Esophagus squamous epithelium (tissue), 5 donors: ENCODE results near the gene OR6Y1. TPM values are rescaled to one million over a fixed set of nuclear protein-coding genes. Genes with fewer than 3 reads are reported as not detected.

Experiments
- DNase-seq: peaks from one replicate; lab custom pipeline; 2025; lab: John Stamatoyannopoulos, UW
- H3K27ac ChIP-seq, 4 donors: fragments of 200-600 bp; sonication (generic); one replicate each; pipeline ENCODE4 v1.5.1; 2016 to 2019; ENCODE audit warnings: mild to moderate bottlenecking in 1 of 4
- H3K27me3 ChIP-seq, 4 donors: fragments of 200-600 bp; sonication (generic); 1 replicate in 3 of 4; 2 replicates in 1 of 4; pipeline versions ENCODE4 v1.5.1 to v1.6.0; 2017 to 2021; ENCODE audit warnings: antibody characterized with exemption in 1 of 4
- H3K36me3 ChIP-seq, 3 donors: fragments of 200-600 bp; sonication (generic); one replicate each; pipeline ENCODE4 v1.5.1; 2016 to 2019
- H3K4me1 ChIP-seq, 3 donors: fragments of 200-600 bp; sonication (generic); one replicate each; pipeline ENCODE4 v1.5.1; 2017 to 2019
- H3K4me3 ChIP-seq, 4 donors: fragments of 200-600 bp; sonication (generic); 1 replicate in 3 of 4; 2 replicates in 1 of 4; pipeline ENCODE4 v1.5.1; 2016 to 2019; ENCODE audit warnings: mild to moderate bottlenecking in 2 of 4, moderate library complexity in 1 of 4
- H3K9me3 ChIP-seq, 3 donors: fragments of 200-600 bp; sonication (generic); one replicate each; pipeline ENCODE4 v1.5.1; 2016 to 2019
- CTCF ChIP-seq, 6 experiments: fragments of 450-650 bp in 4 of 6; fragments of 200-600 bp in 2 of 6; sonication (generic) in 2 of 6; IDR thresholded peaks; one replicate each; pipeline ENCODE4 v1.5.1; 2016 to 2019; ENCODE audit warnings: antibody characterized with exemption in 6 of 6, mild to moderate bottlenecking in 4 of 6, moderate library complexity in 4 of 6
- POLR2A ChIP-seq, 4 donors: fragments of 450-650 bp; IDR thresholded peaks; one replicate each; pipeline ENCODE4 v1.6.1; 2017; ENCODE audit warnings: antibody characterized with exemption in 4 of 4, mild to moderate bottlenecking in 4 of 4, moderate library complexity in 3 of 4
- WGBS, 2 donors: methylation state at CpG; one replicate each; pipeline ENCODE4 v1.1.5; 2018; 5-methylcytosine and 5-hydroxymethylcytosine counted together
- intact Hi-C: fragments of 100-400 bp; cut with DNase I; formaldehyde crosslinking; loops from one replicate; pipeline ENCODE4 v1.15.0; 2022
- total RNA-seq, 4 donors: library from RNA; depleted of rRNA; stranded (reverse); fragments of >200 nt; gene quantifications; one replicate each; pipeline ENCODE4 v1.1.0, GENCODE V29; 2016
- donor health status: DM: yes; HTN: yes; CAD: no.

OR6Y1 gene
- total RNA-seq, 4 donors from 2014 or later: not detected

GRCh38 chr1:158577561-158577960 lies 23.4 kb upstream of the OR6Y1 start:
- no peaks in the 10 kb centered on the region for H3K36me3 ChIP-seq
- no peak overlapping the region for H3K4me3 ChIP-seq
- H3K27me3 ChIP-seq: no peaks in the 10 kb centered on the region
- WGBS, 2 donors: 86 to 92% methylated on average over 3 of the region's 3 CpGs
- intact Hi-C loops: no loop called here
- no peaks in the 10 kb centered on the region for H3K4me1 ChIP-seq
- no peak for TF ChIP-seq CTCF (IDR thresholded peaks at IDR 0.05)
- TF ChIP-seq POLR2A (IDR thresholded peaks at IDR 0.05): no peak
- H3K27ac ChIP-seq: no peak overlapping the region
- H3K9me3 ChIP-seq: no peaks in the 10 kb centered on the region
- DNase-seq: no peak

GRCh38 chr1:158572226-158572625 lies 18.0 kb upstream of the OR6Y1 start:
- H3K4me1 ChIP-seq: no peaks in the 10 kb centered on the region
- H3K4me3 ChIP-seq: no peak overlapping the region
- no peaks in the 10 kb centered on the region for H3K27me3 ChIP-seq
- H3K27ac ChIP-seq: no peak overlapping the region
- no peaks in the 10 kb centered on the region for H3K36me3 ChIP-seq
- H3K9me3 ChIP-seq: no peaks in the 10 kb centered on the region
- intact Hi-C loops: no loop called here
- WGBS, 2 donors: 75% methylated on average over 1 of the region's 1 CpG
- DNase-seq: no peak
- TF ChIP-seq CTCF (IDR thresholded peaks at IDR 0.05): no peak
- no peak for TF ChIP-seq POLR2A (IDR thresholded peaks at IDR 0.05)

- Histone ChIP-seq H3K27me3 (no peaks in the 10 kb centered on the region), H3K4me3 (no peak within 1 kb of the TSS), H3K36me3 (no peaks in the 10 kb centered on the region), H3K9me3 (no peaks in the 10 kb centered on the region), H3K4me1 (no peaks in the 10 kb centered on the region), H3K27ac (no peak within 1 kb of the TSS)
- TF ChIP-seq CTCF (IDR thresholded peaks at IDR 0.05) (no peak), POLR2A (IDR thresholded peaks at IDR 0.05) (no peak)
- intact Hi-C loops: no loop called here
- DNase-seq: no peak
- WGBS, 2 donors: 48 to 52% methylated on average over 3 of the region's 3 CpGs
Observed at GRCh38 chr1:158570480-158570879, 16.3 kb upstream of the OR6Y1 start, which contains the start of gene OR6P1. TSS of gene OR6P1 (minus strand) at chr1:158570580. CDS start at chr1:158563604, 6,976 bp downstream.

- Histone ChIP-seq H3K9me3 (no peaks in the 10 kb centered on the region), H3K27ac (no peak overlapping the region), H3K36me3 (no peaks in the 10 kb centered on the region), H3K27me3 (no peaks in the 10 kb centered on the region), H3K4me1 (no peaks in the 10 kb centered on the region), H3K4me3 (no peak overlapping the region)
- intact Hi-C loops: no loop called here
- WGBS, 2 donors: 58% methylated on average over 2 of the region's 2 CpGs
- no peak for TF ChIP-seq POLR2A (IDR thresholded peaks at IDR 0.05)
- no peak for TF ChIP-seq CTCF (IDR thresholded peaks at IDR 0.05)
- no peak for DNase-seq
Observed at GRCh38 chr1:158564608-158565007, 10.4 kb upstream of the OR6Y1 start.

- DNase-seq: no peak
- Histone ChIP-seq H3K27me3 (no peaks in the 10 kb centered on the region), H3K27ac (no peak overlapping the region), H3K4me3 (no peak overlapping the region), H3K9me3 (no peaks in the 10 kb centered on the region), H3K36me3 (no peaks in the 10 kb centered on the region), H3K4me1 (no peaks in the 10 kb centered on the region)
- no peak for TF ChIP-seq CTCF (IDR thresholded peaks at IDR 0.05)
- TF ChIP-seq POLR2A (IDR thresholded peaks at IDR 0.05): no peak
- intact Hi-C loops: no loop called here
- WGBS, 2 donors: 69 to 71% methylated on average over 2 of the region's 2 CpGs
Observed at GRCh38 chr1:158563853-158564252, 9.6 kb upstream of the OR6Y1 start.
